ENCODE measurements around the gene MOGAT1.
"Not testable (repeated sequence)": the region's sequence is repeated elsewhere in the genome, so short reads cannot be mapped to it uniquely, and the experiment has no call there.

The MOGAT1 gene

GRCh38 chr2:222710736-222711135 is 39.3 kb downstream of the MOGAT1 start:
- DNase-seq (ENCODE audit: low spot score), result no peak

GRCh38 chr2:222711315-222711940 is 40.0 kb downstream of the MOGAT1 start:
- DNase-seq (ENCODE audit: low spot score), result no peak

GRCh38 chr2:222713002-222713401 is 41.5 kb downstream of the MOGAT1 start:
- no peak for DNase-seq (ENCODE audit: low spot score)

- DNase-seq (ENCODE audit: low spot score), result no peak
Observed at GRCh38 chr2:222714361-222715241, 43.1 kb downstream of the MOGAT1 start.

DNA sequence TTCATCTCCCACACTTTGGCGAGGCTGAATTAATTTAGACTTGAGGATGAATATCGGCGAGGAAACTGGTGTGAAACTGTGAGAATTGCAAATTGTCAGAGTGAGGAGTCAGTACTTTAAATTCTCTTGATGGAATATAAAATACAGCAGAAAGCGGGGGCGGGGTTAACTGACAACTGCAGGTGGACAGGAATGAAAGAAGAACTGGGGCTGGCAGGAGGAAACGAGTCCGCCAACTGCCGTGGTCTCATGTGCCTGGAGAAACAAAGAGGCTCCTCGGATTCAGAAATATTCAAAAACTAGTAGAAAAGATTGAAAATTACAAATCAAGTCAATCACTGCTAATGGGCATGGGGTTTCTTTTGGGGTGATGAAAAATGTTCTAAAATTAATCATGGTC is 44.3 kb downstream of the MOGAT1 start:
- DNase-seq (ENCODE audit: low spot score), result no peak

GRCh38 chr2:222719787-222720186 is 48.3 kb downstream of the MOGAT1 start:
- DNase-seq (ENCODE audit: low spot score), result not testable (repeated sequence)

- not testable (repeated sequence) for DNase-seq (ENCODE audit: low spot score)
Observed at GRCh38 chr2:222721597-222721996, 50.1 kb downstream of the MOGAT1 start.

DNA sequence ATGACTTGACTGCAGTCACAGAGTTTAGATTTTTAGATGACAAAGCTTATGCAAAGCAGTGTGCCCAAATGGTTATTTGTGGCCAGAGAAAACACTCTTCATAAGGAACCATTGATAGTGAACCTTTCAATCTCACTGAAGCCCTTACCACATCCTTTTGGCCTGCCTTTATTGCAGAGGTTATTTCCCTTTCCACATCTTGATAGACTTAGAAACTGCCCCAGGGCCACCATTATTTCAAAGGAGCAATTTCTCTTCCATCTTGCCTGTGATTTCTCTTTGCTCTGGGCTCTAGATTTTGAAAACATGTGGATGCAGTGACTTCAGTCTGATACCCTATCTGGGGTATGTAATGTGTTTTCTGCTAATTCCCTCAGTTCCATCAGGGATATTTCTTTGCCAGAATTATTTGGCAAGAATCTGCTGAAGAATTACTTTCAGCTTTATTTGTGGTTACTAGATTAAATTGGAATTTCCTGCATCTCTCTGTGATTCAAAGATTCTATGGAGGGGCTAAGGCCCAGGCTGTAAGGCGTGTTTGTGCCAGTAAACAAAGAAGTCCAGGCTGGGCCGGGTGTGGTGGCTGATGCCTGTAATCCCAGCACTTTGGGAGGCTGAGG is 51.0 kb downstream of the MOGAT1 start:
- DNase-seq (ENCODE audit: low spot score), result no peak

DNA sequence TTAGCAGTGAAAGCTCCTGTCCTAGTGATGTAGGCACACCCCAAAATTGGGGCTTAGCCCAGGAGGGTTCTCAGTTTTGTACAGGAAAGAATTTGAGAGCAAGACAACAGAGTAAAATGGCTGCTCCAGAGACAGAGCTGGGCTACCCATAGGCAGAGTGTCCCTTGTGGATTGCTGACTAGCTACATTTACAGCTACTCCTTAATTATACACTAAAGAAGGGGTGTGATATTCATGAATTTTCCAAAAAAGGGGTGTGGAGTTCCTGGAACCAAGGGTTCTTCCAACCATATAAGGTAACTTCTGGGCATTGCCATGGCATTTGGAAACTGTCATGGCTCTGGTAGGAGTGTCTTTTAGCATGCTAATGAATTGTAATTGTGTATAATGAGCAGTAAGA is 52.8 kb downstream of the MOGAT1 start:
- no peak for DNase-seq (ENCODE audit: low spot score)

DNA sequence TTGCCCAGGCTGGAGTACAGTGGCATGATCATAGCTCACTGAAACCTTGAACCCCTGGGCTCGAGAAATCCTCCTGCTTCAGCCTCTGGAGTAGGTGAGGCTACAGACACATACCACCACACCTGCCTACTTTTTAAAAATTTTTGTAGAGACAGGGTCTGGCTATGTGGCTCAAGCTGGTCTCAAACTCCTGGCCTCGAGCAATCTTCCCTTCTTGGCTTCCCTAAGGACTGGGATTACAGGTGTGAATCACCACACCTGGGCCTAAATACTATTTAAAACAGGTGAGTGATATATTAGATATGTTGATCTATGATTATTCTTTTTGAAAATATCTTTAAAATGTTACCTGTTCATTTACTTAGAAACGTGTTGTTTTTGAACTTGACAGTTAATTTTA is 57.2 kb downstream of the MOGAT1 start:
- no peak for DNase-seq (ENCODE audit: low spot score)

DNA sequence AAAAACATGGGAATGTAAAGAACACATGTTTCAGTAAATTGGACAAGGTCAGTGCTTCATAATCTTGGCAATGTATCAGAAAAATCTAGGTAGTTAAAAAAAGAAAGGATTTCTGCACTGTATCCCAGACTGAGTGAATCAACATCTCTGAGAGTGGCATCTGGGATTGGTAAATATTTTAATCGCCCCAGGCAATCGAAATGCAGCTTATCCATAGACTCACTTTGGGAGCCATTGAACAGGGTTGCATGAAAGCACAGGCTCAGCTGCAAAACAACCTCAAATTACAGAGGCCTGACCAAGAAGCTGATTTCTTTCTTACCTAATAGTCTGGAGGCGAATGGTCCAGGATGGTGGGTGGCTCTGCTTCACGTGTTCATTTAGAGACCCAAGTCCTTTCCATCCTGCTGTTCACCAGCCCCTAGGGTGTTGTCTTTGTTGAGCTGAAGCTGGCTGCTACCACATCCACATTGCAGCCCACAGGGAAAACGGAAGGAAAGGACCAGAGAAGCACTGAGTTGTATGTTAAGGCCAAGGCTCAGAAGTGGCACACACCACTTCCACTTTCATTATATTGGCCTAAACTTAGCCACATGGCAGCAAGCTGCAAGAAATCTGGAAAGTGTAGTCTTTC is 59.0 kb downstream of the MOGAT1 start:
- DNase-seq (ENCODE audit: low spot score), result no peak

- no peak for DNase-seq (ENCODE audit: low spot score)
Observed at GRCh38 chr2:222731201-222731621, 59.8 kb downstream of the MOGAT1 start.

GRCh38 chr2:222732489-222733178 is 61.2 kb downstream of the MOGAT1 start:
- DNase-seq (ENCODE audit: low spot score), result no peak

- DNase-seq (ENCODE audit: low spot score), result no peak
Observed at GRCh38 chr2:222733470-222733845, 62.0 kb downstream of the MOGAT1 start.

DNA sequence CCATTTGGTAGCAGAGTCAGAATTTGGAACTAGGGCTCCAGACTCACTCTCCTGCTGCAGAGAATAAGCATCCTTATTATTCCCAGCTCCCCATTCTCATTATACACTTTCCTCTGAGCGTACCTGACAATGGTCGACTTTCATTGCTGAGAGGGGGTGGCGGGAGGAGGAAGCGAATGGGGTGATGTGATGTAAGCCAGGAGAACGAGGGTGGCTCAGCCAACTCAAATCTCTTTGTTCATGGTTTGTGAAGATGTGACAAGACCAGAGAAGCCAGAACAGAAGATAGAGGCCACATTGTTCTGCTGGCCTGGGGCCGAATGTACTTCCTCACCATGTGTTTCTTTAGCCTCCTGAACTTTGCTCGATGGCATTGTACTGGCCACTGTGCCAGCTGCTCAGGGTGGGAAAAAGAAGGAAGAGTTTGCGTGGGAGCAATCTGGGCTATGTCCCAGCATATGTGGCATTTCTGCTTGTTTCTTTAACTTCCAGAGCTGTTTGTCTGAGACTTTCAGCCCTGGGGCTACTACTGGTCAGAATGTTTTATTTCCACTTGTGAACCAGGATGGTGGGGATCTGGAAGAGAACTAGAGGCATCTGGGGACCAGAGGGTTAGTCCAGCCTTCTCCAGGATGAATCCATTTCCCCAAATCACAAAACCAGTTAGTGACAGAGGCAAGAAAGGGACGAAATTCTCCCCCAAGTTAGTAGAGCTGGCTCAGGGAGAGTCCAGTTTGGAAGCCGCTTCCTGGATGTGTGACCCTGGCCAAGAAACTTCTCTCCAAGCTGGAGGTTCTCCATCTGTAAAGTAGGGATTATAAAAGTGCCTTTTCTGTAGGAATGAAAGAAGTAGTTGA is 62.6 kb downstream of the MOGAT1 start:
- DNase-seq (ENCODE audit: low spot score), result no peak

DNA sequence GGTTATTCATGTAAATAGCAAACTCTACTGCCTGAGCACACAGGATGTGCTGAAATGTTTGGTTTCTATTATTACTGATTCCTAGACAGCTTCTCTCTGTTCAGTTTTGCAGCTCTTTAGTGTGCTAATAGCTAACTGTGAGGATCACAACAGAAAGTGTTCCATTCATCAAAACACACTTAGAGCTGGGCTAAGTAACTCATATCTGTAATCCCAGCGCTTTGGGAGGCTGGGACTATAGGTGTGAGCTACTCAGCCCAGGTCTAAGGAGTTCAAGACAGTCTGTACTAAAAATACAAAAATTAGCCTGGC is 63.2 kb downstream of the MOGAT1 start:
- no peak for DNase-seq (ENCODE audit: low spot score)

DNA sequence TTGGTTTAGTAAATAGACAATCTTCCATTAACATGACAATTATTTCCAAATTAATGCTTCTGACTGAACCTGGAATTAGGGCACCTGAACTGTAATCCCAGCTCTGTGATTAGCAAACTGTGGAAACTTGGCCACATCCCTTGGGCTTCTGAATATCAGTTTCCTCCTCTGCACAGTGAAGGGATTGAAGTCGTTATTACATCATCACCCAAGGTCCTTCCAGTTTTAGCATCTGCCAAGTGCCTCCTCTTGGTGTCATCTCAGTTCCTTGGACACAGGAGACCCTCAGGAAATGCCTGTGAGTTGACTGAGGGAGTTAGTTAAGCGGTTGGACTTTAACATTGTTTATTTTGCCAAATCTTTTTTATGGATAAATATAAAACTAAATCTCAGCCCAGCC is 64.8 kb downstream of the MOGAT1 start:
- no peak for DNase-seq (ENCODE audit: low spot score)

- DNase-seq (ENCODE audit: low spot score), result no peak
Observed at GRCh38 chr2:222736924-222737323, 65.5 kb downstream of the MOGAT1 start.

GRCh38 chr2:222738312-222738711 is 66.9 kb downstream of the MOGAT1 start:
- no peak for DNase-seq (ENCODE audit: low spot score)

DNA sequence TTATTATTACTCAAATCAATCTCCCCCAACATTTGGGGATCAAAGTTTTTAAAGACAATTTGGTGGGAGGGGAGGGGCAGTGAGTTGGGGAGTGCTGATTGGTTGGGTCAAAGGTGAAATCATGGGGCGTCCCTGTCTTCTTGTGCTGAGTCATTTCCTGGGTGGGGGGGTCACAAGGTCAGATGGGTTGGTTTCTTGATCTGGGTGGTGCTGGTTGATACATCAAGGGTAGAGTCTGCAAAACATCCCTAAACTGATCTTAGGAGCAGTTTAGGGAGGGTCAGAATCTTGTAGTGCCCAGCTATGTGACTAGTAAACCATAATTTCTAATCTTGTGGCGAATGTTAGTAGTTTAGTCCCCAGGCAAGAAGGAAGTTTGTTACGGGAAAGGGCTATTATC is 67.4 kb downstream of the MOGAT1 start:
- no peak for DNase-seq (ENCODE audit: low spot score)

- no peak for DNase-seq (ENCODE audit: low spot score)
Observed at GRCh38 chr2:222739939-222740338, 68.5 kb downstream of the MOGAT1 start.
